Measurements from ENCODE around the gene ACE. TPM values are rescaled to one million over a fixed set of nuclear protein-coding genes. Genes with fewer than 3 reads are reported as not detected.

Gene ACE
- total RNA-seq, 1 donor from 2014 or later, result 6.4 TPM

DNA sequence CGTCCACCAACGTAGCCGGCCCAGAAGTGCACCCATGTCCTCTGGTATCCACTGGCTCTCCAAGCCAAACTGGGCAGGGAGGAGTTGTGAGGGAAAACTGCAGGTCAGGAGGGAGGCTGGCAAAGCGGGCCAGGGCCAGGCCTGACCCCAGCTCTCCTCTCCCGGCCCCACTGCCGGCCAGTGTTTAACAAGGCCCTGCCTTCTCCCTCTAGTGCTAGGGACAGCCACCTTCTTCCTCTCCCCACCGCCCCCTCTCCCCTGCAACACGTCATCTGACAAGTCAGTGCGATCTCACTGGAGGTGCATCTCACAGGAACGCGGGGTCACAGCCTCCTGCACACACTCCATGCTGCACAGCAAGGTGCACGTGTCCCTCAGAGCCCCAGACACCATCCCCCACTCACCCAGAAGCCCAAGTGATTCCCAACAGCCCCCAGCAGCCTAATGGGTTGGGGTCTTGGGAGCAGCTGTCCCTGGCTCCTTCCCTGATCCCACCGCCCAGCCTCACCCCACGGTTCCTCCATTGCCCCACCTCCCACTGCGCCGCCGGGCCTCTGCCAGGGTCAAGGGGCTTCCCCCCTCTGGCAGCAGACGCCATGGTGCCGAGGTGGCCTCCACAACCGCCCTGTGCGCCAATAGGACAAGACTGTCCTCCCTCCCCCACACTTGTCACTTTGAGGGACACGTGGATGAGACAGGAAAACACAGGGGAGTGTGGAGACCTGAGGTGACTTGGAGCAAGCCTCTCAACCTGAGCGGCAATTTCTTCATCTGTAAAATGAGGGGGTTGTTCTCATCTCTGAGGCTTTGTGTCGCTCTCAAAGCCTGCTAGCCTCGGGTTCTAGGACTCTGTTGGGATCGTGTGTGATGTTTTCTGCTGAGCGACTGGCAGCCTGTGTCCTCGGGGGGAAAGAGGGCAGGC lies 1.1 kb upstream of the ACE start:
- peaks cover 7% of the 10 kb centered on the region for H3K4me1 Mint-ChIP-seq (ENCODE audit: low read depth)
- no peaks in the 10 kb centered on the region for H3K9me3 Mint-ChIP-seq (ENCODE audit: low read depth)
- H3K4me3 Mint-ChIP-seq (ENCODE audit: low read depth), result peak overlapping the region; percentile 65
- H3K36me3 Mint-ChIP-seq (ENCODE audit: insufficient read depth), result no peaks in the 10 kb centered on the region
- TF ChIP-seq, protein P1, sequence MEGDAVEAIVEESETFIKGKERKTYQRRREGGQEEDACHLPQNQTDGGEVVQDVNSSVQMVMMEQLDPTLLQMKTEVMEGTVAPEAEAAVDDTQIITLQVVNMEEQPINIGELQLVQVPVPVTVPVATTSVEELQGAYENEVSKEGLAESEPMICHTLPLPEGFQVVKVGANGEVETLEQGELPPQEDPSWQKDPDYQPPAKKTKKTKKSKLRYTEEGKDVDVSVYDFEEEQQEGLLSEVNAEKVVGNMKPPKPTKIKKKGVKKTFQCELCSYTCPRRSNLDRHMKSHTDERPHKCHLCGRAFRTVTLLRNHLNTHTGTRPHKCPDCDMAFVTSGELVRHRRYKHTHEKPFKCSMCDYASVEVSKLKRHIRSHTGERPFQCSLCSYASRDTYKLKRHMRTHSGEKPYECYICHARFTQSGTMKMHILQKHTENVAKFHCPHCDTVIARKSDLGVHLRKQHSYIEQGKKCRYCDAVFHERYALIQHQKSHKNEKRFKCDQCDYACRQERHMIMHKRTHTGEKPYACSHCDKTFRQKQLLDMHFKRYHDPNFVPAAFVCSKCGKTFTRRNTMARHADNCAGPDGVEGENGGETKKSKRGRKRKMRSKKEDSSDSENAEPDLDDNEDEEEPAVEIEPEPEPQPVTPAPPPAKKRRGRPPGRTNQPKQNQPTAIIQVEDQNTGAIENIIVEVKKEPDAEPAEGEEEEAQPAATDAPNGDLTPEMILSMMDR (IDR thresholded peaks at IDR 0.05; ENCODE audit: unreplicated experiment), result no peak
- no peak for DNase-seq (ENCODE audit: low spot score, unreplicated experiment)
- H3K27me3 Mint-ChIP-seq, result peaks cover 29% of the 10 kb centered on the region
- no peak overlapping the region for H3K27ac Mint-ChIP-seq

DNA sequence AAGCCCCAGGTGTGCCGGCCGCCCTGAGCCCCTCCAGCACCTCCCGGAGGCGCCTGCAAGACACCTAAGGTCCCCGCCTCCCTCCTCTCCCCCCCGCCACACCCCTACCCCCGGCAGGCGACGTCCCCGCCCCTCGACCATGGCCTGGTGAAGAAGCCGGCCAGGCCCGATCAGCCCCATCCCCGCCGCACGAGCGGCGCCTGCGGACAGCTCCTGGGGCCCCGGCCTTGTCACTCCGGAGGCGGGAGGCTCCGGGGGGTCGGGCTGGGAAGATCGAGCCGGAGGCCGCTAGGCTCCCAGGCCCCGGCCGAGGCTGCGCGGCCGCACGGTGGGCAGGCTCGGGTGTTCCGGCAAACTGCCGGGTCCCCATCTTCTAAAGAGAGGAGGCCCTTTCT lies 405 bp upstream of the ACE start:
- Mint-ChIP-seq H3K27me3 (peaks cover 29% of the 10 kb centered on the region), H3K4me1 (ENCODE audit: low read depth) (peaks cover 7% of the 10 kb centered on the region), H3K9me3 (ENCODE audit: low read depth) (no peaks in the 10 kb centered on the region), H3K27ac (no peak overlapping the region), H3K36me3 (ENCODE audit: insufficient read depth) (no peaks in the 10 kb centered on the region), H3K4me3 (ENCODE audit: low read depth) (peak overlapping the region; percentile 65)
- TF ChIP-seq, protein P1 (IDR thresholded peaks at IDR 0.05; ENCODE audit: unreplicated experiment), result no peak
- peak; percentile 31 for DNase-seq (ENCODE audit: low spot score, unreplicated experiment)

DNA sequence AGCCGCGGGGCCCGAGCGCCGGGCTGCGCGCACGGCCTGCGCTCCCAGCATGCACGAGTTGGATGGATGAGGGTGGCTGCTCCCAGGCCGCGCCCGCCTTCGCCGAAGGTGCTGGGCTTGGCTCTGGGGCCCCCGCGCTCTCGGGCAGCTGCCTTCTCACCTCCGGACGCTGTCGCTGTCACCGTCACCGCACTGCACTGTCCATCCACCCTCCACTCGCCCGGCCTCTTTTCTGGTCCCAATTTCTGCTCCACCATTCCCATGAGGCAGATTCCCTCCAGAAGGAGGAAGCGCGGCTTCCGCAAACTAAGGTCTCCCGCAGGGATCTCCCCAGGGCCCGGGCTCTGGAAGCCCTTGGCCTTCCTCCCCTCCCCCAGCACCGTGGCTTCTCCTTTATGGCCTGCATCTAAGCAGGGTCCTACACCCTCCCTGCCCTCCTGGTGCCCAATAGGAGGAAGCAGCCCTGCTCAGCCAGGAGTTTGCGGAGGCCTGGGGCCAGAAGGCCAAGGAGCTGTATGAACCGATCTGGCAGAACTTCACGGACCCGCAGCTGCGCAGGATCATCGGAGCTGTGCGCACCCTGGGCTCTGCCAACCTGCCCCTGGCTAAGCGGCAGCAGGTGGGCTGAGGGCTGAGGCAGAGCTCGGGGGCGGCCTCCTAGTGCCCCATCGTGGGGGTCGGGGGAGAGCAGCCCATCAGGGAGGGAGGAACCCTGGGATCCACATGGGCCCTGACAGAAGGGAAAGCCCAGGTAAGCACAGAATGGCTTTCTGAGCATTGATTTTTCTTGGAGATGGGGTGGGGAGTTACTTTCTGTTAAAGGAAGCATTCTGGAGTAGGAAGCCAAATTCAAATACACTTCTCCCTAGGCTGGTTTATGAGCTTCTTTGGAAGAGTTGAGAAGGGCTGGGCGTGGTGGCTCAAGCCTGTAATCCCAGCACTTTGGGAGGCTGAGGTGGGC lies 899 bp downstream of the ACE start:
- Mint-ChIP-seq H3K4me3 (ENCODE audit: low read depth) (peak overlapping the region; percentile 80), H3K27ac (peak overlapping the region; percentile 33), H3K27me3 (peaks cover 29% of the 10 kb centered on the region), H3K4me1 (ENCODE audit: low read depth) (peaks cover 7% of the 10 kb centered on the region), H3K36me3 (ENCODE audit: insufficient read depth) (no peaks in the 10 kb centered on the region), H3K9me3 (ENCODE audit: low read depth) (no peaks in the 10 kb centered on the region)
- no peak for DNase-seq (ENCODE audit: low spot score, unreplicated experiment)
- TF ChIP-seq, protein P1 (IDR thresholded peaks at IDR 0.05; ENCODE audit: unreplicated experiment), result no peak

DNA sequence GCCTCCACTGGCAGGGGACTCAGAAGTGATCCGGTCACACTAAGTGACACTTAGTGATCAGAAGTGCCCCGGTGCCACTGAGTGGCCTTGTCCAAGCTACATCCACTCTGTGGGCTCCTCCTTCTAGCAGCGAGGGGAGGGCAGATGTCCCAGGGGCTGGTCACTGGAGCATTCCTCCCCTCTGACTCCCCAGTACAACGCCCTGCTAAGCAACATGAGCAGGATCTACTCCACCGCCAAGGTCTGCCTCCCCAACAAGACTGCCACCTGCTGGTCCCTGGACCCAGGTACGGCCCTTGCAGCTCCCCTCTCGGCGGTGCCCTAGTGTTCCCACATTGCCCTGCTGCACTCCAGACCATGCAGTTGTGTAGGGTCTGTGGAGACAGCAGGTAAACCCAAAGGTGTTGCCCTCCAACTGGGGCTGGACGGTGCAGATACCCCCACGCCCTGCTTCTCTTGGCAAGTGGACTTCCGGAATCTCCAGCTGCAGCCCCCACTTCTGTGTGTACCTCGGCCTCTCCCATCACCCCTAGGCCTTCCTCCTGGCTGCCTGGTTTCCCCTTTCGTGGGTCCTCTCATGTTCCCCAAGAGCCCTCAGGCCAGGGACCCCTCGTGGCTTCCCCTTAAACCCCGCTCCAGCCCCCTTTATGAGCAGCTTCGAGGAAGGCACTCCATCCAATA lies 2.1 kb downstream of the ACE start:
- TF ChIP-seq, protein P1 (IDR thresholded peaks at IDR 0.05; ENCODE audit: unreplicated experiment), result peak; percentile 75
- DNase-seq (ENCODE audit: low spot score, unreplicated experiment), result peak; percentile 69
- H3K27me3 Mint-ChIP-seq, result peaks cover 29% of the 10 kb centered on the region

More for the DNA sequence above, 2.1 kb downstream of the ACE start:
- no peak overlapping the region for H3K27ac Mint-ChIP-seq
- H3K36me3 Mint-ChIP-seq (ENCODE audit: insufficient read depth), result no peaks in the 10 kb centered on the region
- peaks cover 7% of the 10 kb centered on the region for H3K4me1 Mint-ChIP-seq (ENCODE audit: low read depth)
- no peaks in the 10 kb centered on the region for H3K9me3 Mint-ChIP-seq (ENCODE audit: low read depth)
- H3K4me3 Mint-ChIP-seq (ENCODE audit: low read depth), result no peak overlapping the region

All from progenitor cell of endocrine pancreas (in vitro differentiated cells).